OCI-LY7 (cell line): ENCODE results near the gene CXCR5.

Source experiments
- CTCF ChIP-seq: fragments of 200-600 bp; sonication (generic); conservative IDR thresholded peaks from 2 replicates; pipeline ENCODE4 v1.5.1; 2014; ENCODE audit warnings: mild to moderate bottlenecking, antibody characterized with exemption, low read length, moderate library complexity, mixed read lengths
- EZH2phosphoT487 ChIP-seq: fragments of 200-600 bp; sonication (generic); IDR thresholded peaks from 2 replicates; pipeline ENCODE4 v1.6.1; 2018; ENCODE audit warnings: low read depth, borderline replicate concordance, mild to moderate bottlenecking, mixed run types, antibody characterized with exemption, low read length, moderate library complexity, mixed read lengths

DNA sequence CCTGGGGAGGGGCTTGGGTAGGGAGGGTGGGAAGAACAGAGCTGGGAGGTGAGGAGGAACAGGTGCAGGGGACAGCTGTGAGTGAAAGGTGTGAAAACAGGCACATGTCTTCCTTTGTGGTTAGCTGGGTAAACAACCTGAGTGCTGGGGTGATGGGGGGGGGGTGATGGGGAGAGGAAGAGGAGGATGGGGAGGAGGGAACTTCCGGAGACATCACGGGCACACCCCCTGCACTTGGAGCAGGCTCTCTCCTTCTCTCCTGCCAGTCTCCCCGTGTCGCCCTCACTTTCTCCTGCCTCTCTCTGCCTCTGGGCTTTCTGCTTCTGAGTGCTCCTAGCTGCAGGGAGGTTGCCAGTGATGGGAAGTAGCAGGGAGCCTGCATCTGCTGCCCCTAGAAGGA, 8.8 kb downstream of the CXCR5 start:
- no peak for TF ChIP-seq CTCF
- TF ChIP-seq EZH2phosphoT487, result no peak
